Measurements from ENCODE around the gene CYP19A1.

GRCh38 chr15:51327081-51327480, 11.3 kb downstream of the CYP19A1 start:
- TF ChIP-seq CTCF (IDR thresholded peaks at IDR 0.05), result no peak
- no peak for TF ChIP-seq POLR2A (IDR thresholded peaks at IDR 0.05)
